HepG2 (cell line): ENCODE results near the gene ENO3. TPM values are rescaled to one million over a fixed set of nuclear protein-coding genes. Genes with fewer than 3 reads are reported as not detected.

ENCODE experiments used
- ATF7 ChIP-seq, 2 experiments: fragments of 450-650 bp in 1 of 2; sonication (generic) in 1 of 2; formaldehyde crosslinking in 1 of 2; IDR thresholded peaks; 2 replicates each; pipeline versions ENCODE4 v1.4.0 to v1.6.1; 2016 to 2020; ENCODE audit warnings: antibody characterized with exemption in 1 of 2, mild to moderate bottlenecking in 1 of 2, missing genetic modification reagents in 1 of 2
- CREB1 ChIP-seq, 2 experiments: fragments of 450-650 bp in 1 of 2; IDR thresholded peaks; 2 replicates each; pipeline ENCODE4 v1.6.1; 2016 to 2017; ENCODE audit warnings: control low read depth in 1 of 2, mild to moderate bottlenecking in 1 of 2, missing compliant biosample characterization in 1 of 2, missing genetic modification characterization in 1 of 2
- GLI4 ChIP-seq: sonication (generic); formaldehyde crosslinking; IDR thresholded peaks from 2 replicates; pipeline ENCODE4 v1.5.1; 2020; ENCODE audit warnings: missing genetic modification reagents, mild to moderate bottlenecking, moderate library complexity, borderline replicate concordance
- HNF4G ChIP-seq, 2 experiments: sonication (generic) in 1 of 2; formaldehyde crosslinking in 1 of 2; IDR thresholded peaks; 2 replicates each; pipeline versions ENCODE4 v1.4.0 to v1.6.1; 2011 to 2020; ENCODE audit warnings: borderline replicate concordance in 2 of 2, low read depth in 2 of 2, mild to moderate bottlenecking in 2 of 2, low read length in 1 of 2, missing genetic modification reagents in 1 of 2, moderate library complexity in 1 of 2
- KAT2B ChIP-seq: fragments of 150-350 bp; IDR thresholded peaks from 2 replicates; pipeline ENCODE4 v1.6.1; 2014; ENCODE audit warnings: low read depth, low read length, borderline replicate concordance
- KAT7 ChIP-seq: IDR thresholded peaks from 2 replicates; pipeline ENCODE4 v1.6.1; 2018; ENCODE audit warnings: borderline replicate concordance, missing compliant biosample characterization
- NR2C2 ChIP-seq: sonication (generic); formaldehyde crosslinking; IDR thresholded peaks from 2 replicates; pipeline ENCODE4 v1.4.0; 2020; ENCODE audit warnings: missing genetic modification reagents, mild to moderate bottlenecking, moderate library complexity, borderline replicate concordance
- PRPF4 ChIP-seq: fragments of 200-400 bp; formaldehyde crosslinking; IDR thresholded peaks from 2 replicates; pipeline ENCODE4 v1.6.1; 2016; ENCODE audit warnings: low read length, low read depth; ENCODE audit not compliant: poor library complexity, severe bottlenecking
- SALL2 ChIP-seq: sonication (generic); formaldehyde crosslinking; IDR thresholded peaks from 2 replicates; pipeline ENCODE4 v1.8.1; 2023; ENCODE audit warnings: mild to moderate bottlenecking, missing genetic modification reagents, inconsistent platforms
- SMAD9 ChIP-seq: sonication (generic); formaldehyde crosslinking; IDR thresholded peaks from 2 replicates; pipeline ENCODE4 v1.5.1; 2020; ENCODE audit warnings: mild to moderate bottlenecking, missing genetic modification reagents
- SPEN ChIP-seq: sonication (generic); formaldehyde crosslinking; IDR thresholded peaks from 2 replicates; pipeline ENCODE4 v1.5.1; 2020; ENCODE audit warnings: low read depth, mild to moderate bottlenecking, missing genetic modification reagents
- SRSF1 ChIP-seq: fragments of 200-400 bp; formaldehyde crosslinking; optimal IDR thresholded peaks from 2 replicates; pipeline ENCODE3; 2017; ENCODE audit warnings: mild to moderate bottlenecking, low read depth, low read length, moderate library complexity
- ZFP36L1 ChIP-seq: sonication (generic); formaldehyde crosslinking; IDR thresholded peaks from 2 replicates; pipeline ENCODE4 v1.8.0; 2022; ENCODE audit warnings: mild to moderate bottlenecking, missing genetic modification reagents, moderate library complexity
- ZNF10 ChIP-seq: sonication (generic); formaldehyde crosslinking; IDR thresholded peaks from 2 replicates; pipeline ENCODE4 v1.4.0; 2020; ENCODE audit warnings: mild to moderate bottlenecking, low read depth, missing genetic modification reagents, borderline replicate concordance
- ZNF367 ChIP-seq: sonication (generic); formaldehyde crosslinking; IDR thresholded peaks from 2 replicates; pipeline ENCODE4 v1.4.0; 2020; ENCODE audit warnings: missing genetic modification reagents, borderline replicate concordance
- ZNF589 ChIP-seq: sonication (generic); formaldehyde crosslinking; conservative IDR thresholded peaks from 2 replicates; pipeline ENCODE4 v1.8.0; 2022; ENCODE audit warnings: mild to moderate bottlenecking, moderate library complexity, missing genetic modification reagents
- ZNF607 ChIP-seq: sonication (generic); formaldehyde crosslinking; IDR thresholded peaks from 2 replicates; pipeline ENCODE4 v1.5.1; 2020; ENCODE audit warnings: missing genetic modification reagents, mild to moderate bottlenecking, borderline replicate concordance
- ZNF816 ChIP-seq: sonication (generic); formaldehyde crosslinking; IDR thresholded peaks from 2 replicates; pipeline ENCODE4 v1.8.0; 2022; ENCODE audit warnings: missing genetic modification reagents, mild to moderate bottlenecking, borderline replicate concordance
- ZNF83 ChIP-seq: sonication (generic); formaldehyde crosslinking; IDR thresholded peaks from 2 replicates; pipeline ENCODE4 v1.4.0; 2020; ENCODE audit warnings: missing genetic modification reagents, mild to moderate bottlenecking, borderline replicate concordance
- ZSCAN21 ChIP-seq: sonication (generic); formaldehyde crosslinking; IDR thresholded peaks from 2 replicates; pipeline ENCODE4 v1.8.0; 2022; ENCODE audit warnings: mild to moderate bottlenecking, missing genetic modification reagents, moderate library complexity, borderline replicate concordance
- polyA plus RNA-seq, 8 experiments: library from polyadenylated mRNA; depleted of rRNA in 3 of 8; stranded (reverse) in 7 of 8; unstranded in 1 of 8; fragments of >200 nt; fragmentation: Illumina TruSeq in 4 of 8; extraction: Trizol in 4 of 8; gene quantifications; 2 replicates each; pipeline versions ENCODE4 v1.2.1 to v1.2.3, GENCODE V29; 2011 to 2016; ENCODE audit warnings: low read depth in 4 of 8, missing spikeins in 1 of 8, mixed read lengths in 1 of 8; ENCODE audit not compliant: insufficient read depth in 1 of 8
- total RNA-seq, 5 experiments: library from RNA; depleted of rRNA; stranded (reverse); fragments of >200 nt; fragmentation: Illumina TruSeq; extraction: Trizol; gene quantifications; 2 replicates each; pipeline ENCODE4 v1.2.3, GENCODE V29; 2016; ENCODE audit warnings: low read depth in 1 of 5
- TF ChIP-seq, protein P1 (sequence below): sonication (generic); formaldehyde crosslinking; IDR thresholded peaks from 2 replicates; pipeline ENCODE4 v1.4.0; 2020; ENCODE audit warnings: missing genetic modification reagents
- TF ChIP-seq, protein P2 (sequence below): sonication (generic); formaldehyde crosslinking; IDR thresholded peaks from 2 replicates; pipeline ENCODE4 v1.8.0; 2022; ENCODE audit warnings: low read depth, missing genetic modification reagents
- TF ChIP-seq, protein P3 (sequence below): sonication (generic); formaldehyde crosslinking; IDR thresholded peaks from 2 replicates; pipeline ENCODE4 v1.8.0; 2022; ENCODE audit warnings: missing genetic modification reagents, mild to moderate bottlenecking, inconsistent platforms, borderline replicate concordance

ENO3 gene
- total and polyA plus RNA-seq, 2 of the 13 experiments (the other 11 are each of a cell fraction or from before 2014, with no cell fraction given) = 59.8 to 69.8 TPM

DNA sequence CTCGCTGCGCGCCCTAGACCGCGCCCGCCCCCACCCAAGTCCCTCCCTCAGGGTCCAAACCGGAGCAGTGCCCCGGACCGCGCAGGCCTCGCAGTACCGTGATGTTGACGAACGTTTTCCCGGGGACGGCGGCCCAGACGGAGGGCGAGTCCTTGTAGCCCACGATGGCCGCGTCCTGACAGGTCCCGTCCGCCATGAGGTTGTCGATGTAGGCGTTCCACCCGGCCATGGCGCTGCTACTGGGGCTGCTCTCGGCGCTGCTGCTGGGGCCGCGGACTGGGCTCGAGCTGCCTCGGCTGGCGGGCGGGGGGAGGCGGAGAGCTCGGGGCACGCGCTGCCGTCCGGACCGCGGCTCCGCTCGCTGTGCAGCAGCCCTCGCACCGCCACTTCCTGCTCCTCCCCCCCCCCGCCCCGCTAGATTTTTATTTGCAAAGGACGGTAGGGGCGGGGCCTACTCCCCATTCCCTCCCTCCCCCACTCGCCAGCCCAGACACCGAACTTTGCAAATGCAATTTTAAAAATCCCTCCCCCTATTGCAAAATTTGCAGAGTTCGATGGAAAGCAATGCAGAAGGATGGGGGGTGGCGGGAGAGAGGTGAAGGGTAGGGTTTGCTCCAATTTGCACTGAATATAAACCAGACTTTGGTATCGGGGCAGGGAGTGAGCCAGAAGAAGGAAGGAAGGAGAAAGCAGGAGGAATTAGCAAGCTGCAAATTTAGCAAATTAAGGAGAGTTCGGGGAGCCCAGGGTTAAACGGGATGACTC, 2.6 kb upstream of the ENO3 start, which contains the start of gene PFN1 (continued):
- TF ChIP-seq, protein P1, sequence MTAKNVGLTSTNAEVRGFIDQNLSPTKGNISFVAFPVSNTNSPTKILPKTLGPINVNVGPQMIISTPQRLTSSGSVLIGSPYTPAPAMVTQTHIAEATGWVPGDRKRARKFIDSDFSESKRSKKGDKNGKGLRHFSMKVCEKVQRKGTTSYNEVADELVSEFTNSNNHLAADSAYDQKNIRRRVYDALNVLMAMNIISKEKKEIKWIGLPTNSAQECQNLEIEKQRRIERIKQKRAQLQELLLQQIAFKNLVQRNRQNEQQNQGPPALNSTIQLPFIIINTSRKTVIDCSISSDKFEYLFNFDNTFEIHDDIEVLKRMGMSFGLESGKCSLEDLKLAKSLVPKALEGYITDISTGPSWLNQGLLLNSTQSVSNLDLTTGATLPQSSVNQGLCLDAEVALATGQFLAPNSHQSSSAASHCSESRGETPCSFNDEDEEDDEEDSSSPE = peak; percentile 29; the same call in 1 of the 2 replicates
- TF ChIP-seq ZNF816 (CRISPR knock-in tag) = peak; percentile 51; the same call in 1 of the 2 replicates
- TF ChIP-seq ZNF83 (CRISPR knock-in tag) = 0 out of 2 replicates have a peak, but pooled peaks have one; percentile 82
- no peak for TF ChIP-seq KAT2B
- TF ChIP-seq, protein P2, sequence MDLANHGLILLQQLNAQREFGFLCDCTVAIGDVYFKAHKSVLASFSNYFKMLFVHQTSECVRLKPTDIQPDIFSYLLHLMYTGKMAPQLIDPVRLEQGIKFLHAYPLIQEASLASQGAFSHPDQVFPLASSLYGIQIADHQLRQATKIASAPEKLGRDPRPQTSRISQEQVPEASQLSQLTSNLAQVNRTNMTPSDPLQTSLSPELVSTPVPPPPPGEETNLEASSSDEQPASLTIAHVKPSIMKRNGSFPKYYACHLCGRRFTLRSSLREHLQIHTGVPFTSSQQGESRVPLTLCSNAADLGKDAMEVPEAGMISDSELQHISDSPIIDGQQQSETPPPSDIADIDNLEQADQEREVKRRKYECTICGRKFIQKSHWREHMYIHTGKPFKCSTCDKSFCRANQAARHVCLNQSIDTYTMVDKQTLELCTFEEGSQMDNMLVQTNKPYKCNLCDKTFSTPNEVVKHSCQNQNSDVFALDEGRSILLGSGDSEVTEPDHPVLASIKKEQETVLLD (CRISPR knock-in tag) = peak; percentile 85
- TF ChIP-seq SALL2 (CRISPR knock-in tag) = peak; percentile 74
- peak; percentile 62 for TF ChIP-seq SPEN (CRISPR knock-in tag)
- no peak for TF ChIP-seq ZNF10
- no peak for TF ChIP-seq ATF7 (IDR thresholded peaks at IDR 0.05)
- TF ChIP-seq ATF7 (CRISPR knock-in tag; IDR thresholded peaks at IDR 0.05) = peak; percentile 76
- TF ChIP-seq SRSF1 = no peak
- TF ChIP-seq PRPF4 = peak; percentile 37
- 0 out of 2 replicates have a peak, but pooled peaks have one; percentile 4 for TF ChIP-seq NR2C2 (CRISPR knock-in tag)
- peak; percentile 91 for TF ChIP-seq ZNF607 (CRISPR knock-in tag)
- TF ChIP-seq ZSCAN21 (CRISPR knock-in tag) = no peak; the same call in 1 of the 2 replicates
- peak; percentile 63; the same call in 1 of the 2 replicates for TF ChIP-seq GLI4 (CRISPR knock-in tag)
- TF ChIP-seq SMAD9 = 0 out of 2 replicates have a peak, but pooled peaks have one; percentile 57
- TF ChIP-seq KAT7 (CRISPR knock-in tag) = peak; percentile 80; the same call in 1 of the 2 replicates
- TF ChIP-seq CREB1 (IDR thresholded peaks at IDR 0.05) = no peak
- no peak for TF ChIP-seq CREB1 (CRISPR knock-in tag; IDR thresholded peaks at IDR 0.05)
- peak; percentile 74; the same call in 1 of the 2 replicates for TF ChIP-seq ZNF367
- TF ChIP-seq, protein P3, sequence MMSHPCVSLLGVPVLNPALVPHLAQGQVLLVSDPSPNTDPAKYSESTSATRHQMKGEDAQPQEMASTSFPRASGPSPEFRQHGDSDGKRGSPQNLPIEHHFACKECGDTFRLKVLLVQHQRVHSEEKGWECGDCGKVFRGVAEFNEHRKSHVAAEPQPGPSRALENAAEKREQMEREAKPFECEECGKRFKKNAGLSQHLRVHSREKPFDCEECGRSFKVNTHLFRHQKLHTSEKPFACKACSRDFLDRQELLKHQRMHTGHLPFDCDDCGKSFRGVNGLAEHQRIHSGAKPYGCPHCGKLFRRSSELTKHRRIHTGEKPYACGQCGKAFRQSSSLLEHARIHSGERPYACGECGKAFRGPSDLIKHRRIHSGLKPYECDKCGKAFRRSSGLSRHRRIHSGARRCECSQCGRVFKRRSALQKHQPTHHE (CRISPR knock-in tag) = peak; percentile 58; the same call in 1 of the 2 replicates
- 0 out of 2 replicates have a peak, but pooled peaks have one; percentile 64 for TF ChIP-seq ZFP36L1
- TF ChIP-seq ZNF589 (CRISPR knock-in tag) = peak; percentile 82; the same call in 1 of the 2 replicates
- no peak; the same call in 1 of the 2 replicates for TF ChIP-seq HNF4G (IDR thresholded peaks at IDR 0.05; ENCODE audit: borderline replicate concordance, low read depth, low read length)
- peak; percentile 32; the same call in 1 of the 2 replicates for TF ChIP-seq HNF4G (CRISPR knock-in tag; IDR thresholded peaks at IDR 0.05; ENCODE audit: borderline replicate concordance, low read depth)
